Upper lobe of left lung (tissue), 6 donors: Measurements from ENCODE around the gene C17orf58. TPM values are rescaled to one million over a fixed set of nuclear protein-coding genes. Genes with fewer than 3 reads are reported as not detected.
"Not testable (repeated sequence)": the region's sequence is repeated elsewhere in the genome, so short reads cannot be mapped to it uniquely, and the experiment has no call there.

Experiments used
- ATAC-seq, 2 donors: fragments of 200-7000 bp; cut with Tn5 transposase; one replicate each; pipeline ENCODE4 v1.9.1; 2022; ENCODE audit warnings: mild to moderate bottlenecking in 2 of 2, moderate library complexity in 2 of 2; ENCODE audit not compliant: low FRiP score in 2 of 2
- DNase-seq, 2 donors: peaks; one replicate each; pipeline ENCODE4 v3.0.0-alpha.2; 2019 to 2020
- H3K27ac ChIP-seq, 4 donors: fragments of 200-600 bp; sonication (generic); one replicate each; pipeline ENCODE4 v1.5.1; 2016 to 2019
- H3K27me3 ChIP-seq, 4 donors: fragments of 200-600 bp; sonication (generic); one replicate each; pipeline ENCODE4 v1.5.1; 2017 to 2019
- H3K36me3 ChIP-seq, 4 donors: fragments of 200-600 bp; sonication (generic); one replicate each; pipeline ENCODE4 v1.5.1; 2016 to 2019
- H3K4me1 ChIP-seq, 4 donors: fragments of 200-600 bp; sonication (generic); one replicate each; pipeline ENCODE4 v1.5.1; 2018 to 2019
- H3K4me3 ChIP-seq, 4 donors: fragments of 200-600 bp; sonication (generic); one replicate each; pipeline ENCODE4 v1.5.1; 2017 to 2019; ENCODE audit warnings: mild to moderate bottlenecking in 2 of 4, moderate library complexity in 1 of 4
- H3K9me3 ChIP-seq, 4 donors: fragments of 200-600 bp; sonication (generic); one replicate each; pipeline ENCODE4 v1.5.1; 2018 to 2019
- CTCF ChIP-seq, 6 experiments: fragments of 450-650 bp in 4 of 6; fragments of 200-600 bp in 2 of 6; sonication (generic) in 2 of 6; IDR thresholded peaks; one replicate each; pipeline ENCODE4 v1.5.1; 2016 to 2019; ENCODE audit warnings: antibody characterized with exemption in 6 of 6
- EP300 ChIP-seq, 4 donors: sonication (generic); formaldehyde crosslinking; IDR thresholded peaks; one replicate each; pipeline ENCODE4 v1.5.1; 2017; ENCODE audit warnings: antibody characterized with exemption in 4 of 4, control low read depth in 2 of 4
- POLR2A ChIP-seq, 4 donors: fragments of 450-650 bp; IDR thresholded peaks; one replicate each; pipeline ENCODE4 v1.5.1; 2016 to 2017; ENCODE audit warnings: antibody characterized with exemption in 4 of 4, mild to moderate bottlenecking in 2 of 4
- POLR2AphosphoS5 ChIP-seq, 2 donors: sonication (generic); formaldehyde crosslinking; IDR thresholded peaks; one replicate each; pipeline ENCODE4 v1.5.1; 2017; ENCODE audit warnings: antibody characterized with exemption in 2 of 2
- WGBS, 2 donors: methylation state at CpG; one replicate each; pipeline ENCODE4 v1.1.5; 2017 to 2018; 5-methylcytosine and 5-hydroxymethylcytosine counted together
- total RNA-seq, 6 donors: library from RNA; depleted of rRNA in 4 of 6; stranded (reverse); fragments of >200 nt in 4 of 6; gene quantifications; one replicate each; pipeline versions ENCODE4 v1.1.0 to v1.2.1, GENCODE V29; 2016 to 2021
- donor health status: DM: no; HTN: no; CAD: no; lungs with moderate emphysema.
- donor health status: DM: no; HTN: yes; CAD: no; lungs with severe emphysema.

C17orf58 gene
- total RNA-seq, 6 donors from 2014 or later: 4.2 to 21.0 (median 8.2) TPM

- no peaks in the 10 kb centered on the region for H3K4me1 ChIP-seq
- ATAC-seq (no peak), DNase-seq (no peak)
- H3K4me3 ChIP-seq: no peak overlapping the region
- H3K27me3 ChIP-seq: no peaks in the 10 kb centered on the region
- no peak overlapping the region for H3K27ac ChIP-seq
- no peak for TF ChIP-seq CTCF (IDR thresholded peaks at IDR 0.05)
- no peak for TF ChIP-seq EP300 (IDR thresholded peaks at IDR 0.05)
- TF ChIP-seq POLR2AphosphoS5 (IDR thresholded peaks at IDR 0.05): no peak
- no peak for TF ChIP-seq POLR2A (IDR thresholded peaks at IDR 0.05)
- peaks cover 0 to 70% (median 22%) of the 10 kb centered on the region in 4 donors for H3K36me3 ChIP-seq
- no peaks in the 10 kb centered on the region for H3K9me3 ChIP-seq
- 64 to 67% methylated on average over 8 of the region's 8 CpGs for WGBS, 2 donors
Observed at GRCh38 chr17:67974598-67975066, 21.6 kb downstream of the C17orf58 start.

- Histone ChIP-seq H3K4me1 (no peaks in the 10 kb centered on the region), H3K9me3 (no peaks in the 10 kb centered on the region), H3K36me3 (peaks cover 0 to 67% (median 22%) of the 10 kb centered on the region in 4 donors), H3K4me3 (no peak overlapping the region), H3K27me3 (no peaks in the 10 kb centered on the region), H3K27ac (no peak overlapping the region)
- WGBS, 2 donors: 86 to 87% methylated on average over 9 of the region's 9 CpGs
- no peak for ATAC-seq
- TF ChIP-seq EP300 (IDR thresholded peaks at IDR 0.05): no peak
- no peak for TF ChIP-seq CTCF (IDR thresholded peaks at IDR 0.05)
- no peak for DNase-seq
Observed at GRCh38 chr17:67974185-67974584, 22.1 kb downstream of the C17orf58 start.

- H3K36me3 ChIP-seq: peaks cover 4 to 76% (median 29%) of the 10 kb centered on the region in 4 donors
- no peak overlapping the region for H3K4me3 ChIP-seq
- TF ChIP-seq POLR2AphosphoS5 (IDR thresholded peaks at IDR 0.05): no peak
- no peak for TF ChIP-seq CTCF (IDR thresholded peaks at IDR 0.05)
- TF ChIP-seq POLR2A (IDR thresholded peaks at IDR 0.05): no peak
- no peak for TF ChIP-seq EP300 (IDR thresholded peaks at IDR 0.05)
- DNase-seq: no peak
- H3K9me3 ChIP-seq: no peaks in the 10 kb centered on the region
- H3K27ac ChIP-seq: no peak overlapping the region
- no peak for ATAC-seq
- no peaks in the 10 kb centered on the region for H3K27me3 ChIP-seq
- no peaks in the 10 kb centered on the region for H3K4me1 ChIP-seq
- 96 to 97% methylated on average over 7 of the region's 7 CpGs for WGBS, 2 donors
Observed at GRCh38 chr17:67970783-67971182, 25.5 kb downstream of the C17orf58 start.

- not testable (repeated sequence) for H3K4me1 ChIP-seq, H3K27ac ChIP-seq, H3K27me3 ChIP-seq, H3K9me3 ChIP-seq, H3K4me3 ChIP-seq
- ATAC-seq (peak; percentile 89 to 93), DNase-seq (peak in 1 of 2 donors; percentile 63)
- H3K36me3 ChIP-seq: peaks cover 4 to 74% (median 43%) of the 10 kb centered on the region in 4 donors
- TF ChIP-seq CTCF (IDR thresholded peaks at IDR 0.05): peak; percentile 43 to 73 (median 60)
- 0% methylated on average over 1 of the region's 1 CpG for WGBS, 2 donors
Observed at GRCh38 chr17:67963145-67963572, 33.1 kb downstream of the C17orf58 start.

- H3K4me3 ChIP-seq, H3K27ac ChIP-seq, ATAC-seq, DNase-seq, H3K9me3 ChIP-seq, H3K27me3 ChIP-seq, H3K4me1 ChIP-seq: not testable (repeated sequence)
- 82 to 83% methylated on average over 2 of the region's 2 CpGs for WGBS, 2 donors
- peaks cover 2 to 69% (median 38%) of the 10 kb centered on the region in 4 donors for H3K36me3 ChIP-seq
Observed at GRCh38 chr17:67962156-67962555, 34.1 kb downstream of the C17orf58 start.

GRCh38 chr17:67960276-67960675 is 36.0 kb downstream of the C17orf58 start:
- H3K4me3 ChIP-seq, ATAC-seq, DNase-seq, H3K9me3 ChIP-seq, H3K4me1 ChIP-seq, H3K27ac ChIP-seq, H3K27me3 ChIP-seq: not testable (repeated sequence)
- WGBS, 2 donors: 73 to 83% methylated on average over 3 of the region's 3 CpGs
- peaks cover 0 to 52% (median 26%) of the 10 kb centered on the region in 4 donors for H3K36me3 ChIP-seq
